ENCODE measurements around the gene SACS. TPM values are rescaled to one million over a fixed set of nuclear protein-coding genes. Genes with fewer than 3 reads are reported as not detected.

Gene SACS
- total RNA-seq, 1 experiment from 2014 or later = 11.6 TPM

DNA sequence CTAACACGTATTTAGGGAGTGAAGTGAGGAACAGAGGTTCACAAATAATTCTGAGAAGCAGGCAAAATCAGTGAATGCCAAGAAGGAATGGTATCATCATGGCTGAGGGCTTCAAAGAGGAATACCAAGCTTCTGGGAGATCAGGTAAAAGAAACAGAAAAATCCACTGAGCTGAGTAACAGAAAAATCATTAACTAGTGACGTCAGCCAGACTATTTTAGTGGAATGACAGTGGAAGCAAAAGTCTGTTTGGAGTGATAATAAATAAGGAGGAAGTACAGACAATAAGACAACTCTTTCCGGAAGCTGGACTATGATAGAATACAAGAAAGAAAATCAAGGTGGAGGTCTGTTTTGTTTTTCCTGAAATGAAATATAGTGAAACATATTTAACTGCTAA, 83.5 kb downstream of the SACS start:
- H3K4me3 Mint-ChIP-seq (ENCODE audit: low read depth, unreplicated experiment) = no peak overlapping the region
- DNase-seq = no peak
- TF ChIP-seq CTCF (IDR thresholded peaks at IDR 0.05; ENCODE audit: unreplicated experiment) = no peak
- BruUV-seq (replicated peaks) = no TSS peak
- H3K9me3 Mint-ChIP-seq (ENCODE audit: low read depth, unreplicated experiment) = no peaks in the 10 kb centered on the region
- no peaks in the 10 kb centered on the region for H3K27me3 Mint-ChIP-seq (ENCODE audit: unreplicated experiment)
- H3K36me3 Mint-ChIP-seq (ENCODE audit: insufficient read depth, unreplicated experiment) = no peaks in the 10 kb centered on the region
- peaks cover 11% of the 10 kb centered on the region for H3K4me1 Mint-ChIP-seq (ENCODE audit: low read depth, unreplicated experiment)
- H3K27ac Mint-ChIP-seq (ENCODE audit: unreplicated experiment) = peak overlapping the region; percentile 87
- intact Hi-C loops (cut with micrococcal nuclease; ENCODE audit: unreplicated experiment) = no loop called here
- CTCF ChIA-PET = interaction anchor here (1.2 kb wide), 1 partner anchor 12 kb away, joined by 5 read pairs; no protein-coding TSS in a partner anchor

DNA sequence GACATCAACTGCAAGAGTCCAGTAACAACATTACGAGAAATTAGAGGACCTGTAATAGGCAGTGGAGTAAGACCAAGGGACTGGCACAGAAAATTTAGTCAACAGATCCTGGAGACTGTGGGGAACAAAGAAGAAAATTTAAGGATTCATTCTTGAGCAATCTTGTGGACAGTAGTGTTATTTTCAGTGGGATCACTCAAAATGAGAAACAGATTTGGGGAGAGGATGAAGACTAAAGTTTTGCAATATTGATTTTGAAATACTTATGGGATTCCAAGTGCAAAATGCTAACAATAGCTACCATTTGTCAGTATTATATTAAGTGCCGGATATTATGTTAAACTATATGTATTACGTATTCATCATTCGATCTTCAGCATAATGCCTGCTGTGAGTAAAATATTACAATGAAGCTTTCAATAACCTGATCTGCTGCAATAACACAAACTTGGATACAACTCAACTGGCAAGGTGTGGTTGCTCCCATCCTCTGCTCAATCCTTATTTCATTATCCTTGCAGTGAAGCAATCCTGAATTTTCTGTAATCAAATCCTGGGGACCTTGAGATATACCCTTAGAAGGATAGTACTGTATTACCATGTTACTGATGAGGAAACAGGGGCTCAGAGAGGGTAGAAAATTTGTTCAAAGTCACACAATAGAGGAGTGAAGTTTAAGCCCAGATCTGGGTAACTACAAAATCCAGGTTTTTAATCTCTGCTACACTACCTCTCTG, 84.2 kb downstream of the SACS start:
- CTCF ChIA-PET = interaction anchor here (0.7 kb wide), 1 partner anchor 219 kb away, joined by 3 read pairs; no protein-coding TSS in a partner anchor
- no peak for TF ChIP-seq CTCF (IDR thresholded peaks at IDR 0.05; ENCODE audit: unreplicated experiment)
- Mint-ChIP-seq H3K9me3 (ENCODE audit: low read depth, unreplicated experiment) (no peaks in the 10 kb centered on the region), H3K27ac (ENCODE audit: unreplicated experiment) (peak overlapping the region; percentile 87), H3K4me1 (ENCODE audit: low read depth, unreplicated experiment) (peaks cover 11% of the 10 kb centered on the region), H3K4me3 (ENCODE audit: low read depth, unreplicated experiment) (no peak overlapping the region), H3K27me3 (ENCODE audit: unreplicated experiment) (no peaks in the 10 kb centered on the region), H3K36me3 (ENCODE audit: insufficient read depth, unreplicated experiment) (no peaks in the 10 kb centered on the region)
- DNase-seq = no peak
- BruUV-seq (replicated peaks) = no TSS peak
- intact Hi-C loops (cut with micrococcal nuclease; ENCODE audit: unreplicated experiment) = no loop called here

- no peaks in the 10 kb centered on the region for H3K36me3 Mint-ChIP-seq (ENCODE audit: insufficient read depth, unreplicated experiment)
- no peak for TF ChIP-seq CTCF (IDR thresholded peaks at IDR 0.05; ENCODE audit: unreplicated experiment)
- H3K27ac Mint-ChIP-seq (ENCODE audit: unreplicated experiment) = no peak overlapping the region
- intact Hi-C loops (cut with micrococcal nuclease; ENCODE audit: unreplicated experiment) = no loop called here
- no peaks in the 10 kb centered on the region for H3K27me3 Mint-ChIP-seq (ENCODE audit: unreplicated experiment)
- DNase-seq = no peak
- no peak overlapping the region for H3K4me3 Mint-ChIP-seq (ENCODE audit: low read depth, unreplicated experiment)
- H3K4me1 Mint-ChIP-seq (ENCODE audit: low read depth, unreplicated experiment) = peaks cover 11% of the 10 kb centered on the region
- CTCF ChIA-PET = interaction anchor here (0.7 kb wide), 1 partner anchor 220 kb away, joined by 3 read pairs; no protein-coding TSS in a partner anchor
- no peaks in the 10 kb centered on the region for H3K9me3 Mint-ChIP-seq (ENCODE audit: low read depth, unreplicated experiment)
- BruUV-seq (replicated peaks) = no TSS peak
These were observed 85.0 kb downstream of the SACS start for GRCh38 chr13:23348262-23349127.

- intact Hi-C loops (cut with micrococcal nuclease; ENCODE audit: unreplicated experiment) = no loop called here
- H3K27me3 Mint-ChIP-seq (ENCODE audit: unreplicated experiment) = no peaks in the 10 kb centered on the region
- peaks cover 11% of the 10 kb centered on the region for H3K4me1 Mint-ChIP-seq (ENCODE audit: low read depth, unreplicated experiment)
- no peak for DNase-seq
- no TSS peak for BruUV-seq (replicated peaks)
- no peak overlapping the region for H3K4me3 Mint-ChIP-seq (ENCODE audit: low read depth, unreplicated experiment)
- H3K36me3 Mint-ChIP-seq (ENCODE audit: insufficient read depth, unreplicated experiment) = no peaks in the 10 kb centered on the region
- CTCF ChIA-PET = no interaction called here
- no peak overlapping the region for H3K27ac Mint-ChIP-seq (ENCODE audit: unreplicated experiment)
- no peaks in the 10 kb centered on the region for H3K9me3 Mint-ChIP-seq (ENCODE audit: low read depth, unreplicated experiment)
- no peak for TF ChIP-seq CTCF (IDR thresholded peaks at IDR 0.05; ENCODE audit: unreplicated experiment)
These were observed 85.9 kb downstream of the SACS start for GRCh38 chr13:23347601-23348000.
